DOHH2 (cell line): Measurements from ENCODE around the gene RAB3IL1.

ENCODE experiments used
- CTCF ChIP-seq: fragments of 200-600 bp; sonication (generic); IDR thresholded peaks from one replicate; pipeline ENCODE4 v1.5.1; 2014; ENCODE audit warnings: antibody characterized with exemption, mild to moderate bottlenecking, low read depth, low read length; ENCODE audit not compliant: poor library complexity, severe bottlenecking
- EZH2phosphoT487 ChIP-seq: fragments of 200-600 bp; sonication (generic); IDR thresholded peaks from 2 replicates; pipeline ENCODE4 v1.6.1; 2017; ENCODE audit warnings: borderline replicate concordance, mild to moderate bottlenecking, antibody characterized with exemption, low read length, moderate library complexity, mixed read lengths

DNA sequence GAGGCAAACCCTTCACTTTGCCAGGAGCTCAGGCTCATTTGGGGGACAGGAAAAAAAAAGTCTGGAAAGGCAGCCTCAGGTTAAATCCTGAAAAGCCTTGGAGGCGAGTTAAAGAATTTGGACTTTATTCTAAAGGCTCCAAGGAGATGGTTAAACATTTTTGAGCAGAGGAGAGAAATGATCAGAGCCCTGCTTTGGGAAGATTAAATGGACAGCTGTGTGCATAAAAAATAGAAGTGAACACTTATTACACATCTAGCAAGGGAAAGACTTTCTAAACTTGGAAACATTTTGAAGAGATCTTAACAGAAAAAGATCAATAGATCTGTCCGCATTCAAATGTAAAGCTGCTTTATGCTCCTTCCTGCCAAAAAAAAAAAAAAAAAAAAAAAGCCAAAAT, 8.4 kb upstream of the RAB3IL1 start:
- no peak for TF ChIP-seq CTCF
- TF ChIP-seq EZH2phosphoT487 = no peak
